Measurements from ENCODE around the gene S100A9.
"Not testable (repeated sequence)": the region's sequence is repeated elsewhere in the genome, so short reads cannot be mapped to it uniquely, and the experiment has no call there.

Gene S100A9

GRCh38 chr1:153357853-153358690, at the start of gene S100A9:
S100A9 (plus strand) TSS chr1:153357854; CDS start chr1:153358284, 430 bp downstream.
- Histone ChIP-seq H3K4me1 (ENCODE audit: control insufficient read depth, insufficient read depth, low read length) (no peaks in the 10 kb centered on the region), H3K36me3 (ENCODE audit: control insufficient read depth, insufficient read depth, low read length) (no peaks in the 10 kb centered on the region), H3K9me3 (ENCODE audit: control insufficient read depth, low read length) (no peaks in the 10 kb centered on the region), H3K4me3 (ENCODE audit: low read length) (no peak within 1 kb of the TSS), H3K9ac (ENCODE audit: low read length) (no peak within 1 kb of the TSS), H3K27me3 (ENCODE audit: control insufficient read depth, insufficient read depth, low read length) (no peaks in the 10 kb centered on the region)

GRCh38 chr1:153308540-153308939, 49.1 kb upstream of the S100A9 start:
- Histone ChIP-seq H3K4me3 (ENCODE audit: low read length) (no peak overlapping the region), H3K9me3 (ENCODE audit: control insufficient read depth, low read length) (no peaks in the 10 kb centered on the region)

DNA sequence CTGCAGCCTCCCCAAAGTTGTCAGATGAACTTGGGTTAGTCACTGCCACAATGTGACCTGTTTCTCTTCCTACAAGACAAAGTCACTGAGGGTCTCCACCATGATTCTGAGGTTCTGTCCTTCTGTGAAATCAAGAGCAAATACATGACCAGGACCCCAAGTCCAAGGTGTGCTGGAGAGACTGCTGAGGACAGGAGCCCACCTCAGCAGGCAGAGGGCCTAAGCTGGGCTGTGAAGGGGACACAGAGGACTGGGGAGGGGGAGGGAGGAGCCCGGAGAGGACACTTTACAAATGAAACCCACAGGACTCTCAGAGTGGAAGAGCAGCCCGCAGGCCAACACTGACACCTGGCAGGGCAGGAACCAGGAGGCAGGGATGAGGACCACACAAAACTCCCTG, 48.2 kb upstream of the S100A9 start:
- H3K4me1 ChIP-seq (ENCODE audit: control insufficient read depth, insufficient read depth, low read length) = peaks cover 4% of the 10 kb centered on the region
- H3K9ac ChIP-seq (ENCODE audit: low read length) = no peak overlapping the region
- no peak overlapping the region for H3K4me3 ChIP-seq (ENCODE audit: low read length)
- H3K36me3 ChIP-seq (ENCODE audit: control insufficient read depth, insufficient read depth, low read length) = no peaks in the 10 kb centered on the region
- peaks cover 3% of the 10 kb centered on the region for H3K27me3 ChIP-seq (ENCODE audit: control insufficient read depth, insufficient read depth, low read length)
- no peaks in the 10 kb centered on the region for H3K9me3 ChIP-seq (ENCODE audit: control insufficient read depth, low read length)

More at GRCh38 chr1:153308540-153308939, 49.1 kb upstream of the S100A9 start:
- Histone ChIP-seq H3K9ac (ENCODE audit: low read length) (no peak overlapping the region), H3K36me3 (ENCODE audit: control insufficient read depth, insufficient read depth, low read length) (no peaks in the 10 kb centered on the region), H3K4me1 (ENCODE audit: control insufficient read depth, insufficient read depth, low read length) (peaks cover 4% of the 10 kb centered on the region), H3K27me3 (ENCODE audit: control insufficient read depth, insufficient read depth, low read length) (peaks cover 3% of the 10 kb centered on the region)

- H3K4me3 ChIP-seq (ENCODE audit: low read length) = no peak overlapping the region
- no peaks in the 10 kb centered on the region for H3K36me3 ChIP-seq (ENCODE audit: control insufficient read depth, insufficient read depth, low read length)
- H3K9me3 ChIP-seq (ENCODE audit: control insufficient read depth, low read length) = no peaks in the 10 kb centered on the region
- no peak overlapping the region for H3K9ac ChIP-seq (ENCODE audit: low read length)
- H3K4me1 ChIP-seq (ENCODE audit: control insufficient read depth, insufficient read depth, low read length) = peaks cover 4% of the 10 kb centered on the region
- H3K27me3 ChIP-seq (ENCODE audit: control insufficient read depth, insufficient read depth, low read length) = peaks cover 3% of the 10 kb centered on the region
Observed at GRCh38 chr1:153310526-153310925, 47.1 kb upstream of the S100A9 start.

DNA sequence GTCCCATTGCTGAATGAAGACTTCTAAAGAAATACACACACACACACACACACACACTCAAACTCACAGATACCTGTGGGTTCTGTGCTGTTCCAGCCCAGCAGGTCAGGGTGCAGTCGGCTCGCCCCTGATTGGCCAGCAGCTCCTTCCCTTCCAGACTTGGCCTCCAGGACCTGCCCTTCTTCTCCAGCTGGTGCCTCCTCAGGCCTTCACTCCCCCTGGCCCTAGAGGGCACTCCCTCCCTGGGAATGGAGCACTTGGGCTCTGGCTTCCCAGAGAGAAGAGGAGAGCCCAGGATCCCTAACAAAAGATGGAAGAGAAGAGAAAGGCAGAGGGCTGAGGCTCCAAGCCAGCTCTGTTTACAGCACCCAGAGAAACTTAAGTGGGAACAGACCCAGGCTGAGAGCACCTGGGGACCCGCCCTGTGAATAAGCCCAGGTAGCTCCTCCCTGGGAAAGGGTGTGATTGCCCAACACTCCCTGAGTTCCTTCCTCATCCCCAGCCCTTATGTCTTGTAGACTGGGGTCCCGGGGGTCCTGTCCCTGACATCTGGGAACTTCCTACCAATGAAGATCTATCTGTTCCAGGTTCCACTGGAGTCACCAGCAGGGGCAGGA, 45.0 kb upstream of the S100A9 start, which contains the start of gene PGLYRP3:
Gene PGLYRP3 (minus strand): TSS at position 383 of the 617 bp plus-strand sequence. CDS start 2,287 bp downstream, outside the sequence.
- Histone ChIP-seq H3K36me3 (ENCODE audit: control insufficient read depth, insufficient read depth, low read length) (no peaks in the 10 kb centered on the region), H3K4me1 (ENCODE audit: control insufficient read depth, insufficient read depth, low read length) (peaks cover 4% of the 10 kb centered on the region), H3K9me3 (ENCODE audit: control insufficient read depth, low read length) (no peaks in the 10 kb centered on the region), H3K27me3 (ENCODE audit: control insufficient read depth, insufficient read depth, low read length) (no peaks in the 10 kb centered on the region), H3K4me3 (ENCODE audit: low read length) (no peak within 1 kb of the TSS), H3K9ac (ENCODE audit: low read length) (no peak within 1 kb of the TSS)

- Histone ChIP-seq H3K36me3 (ENCODE audit: control insufficient read depth, insufficient read depth, low read length) (no peaks in the 10 kb centered on the region), H3K9ac (ENCODE audit: low read length) (no peak overlapping the region), H3K4me3 (ENCODE audit: low read length) (no peak overlapping the region), H3K27me3 (ENCODE audit: control insufficient read depth, insufficient read depth, low read length) (no peaks in the 10 kb centered on the region), H3K9me3 (ENCODE audit: control insufficient read depth, low read length) (no peaks in the 10 kb centered on the region), H3K4me1 (ENCODE audit: control insufficient read depth, insufficient read depth, low read length) (peaks cover 4% of the 10 kb centered on the region)
Observed at GRCh38 chr1:153313288-153313687, 44.4 kb upstream of the S100A9 start.

DNA sequence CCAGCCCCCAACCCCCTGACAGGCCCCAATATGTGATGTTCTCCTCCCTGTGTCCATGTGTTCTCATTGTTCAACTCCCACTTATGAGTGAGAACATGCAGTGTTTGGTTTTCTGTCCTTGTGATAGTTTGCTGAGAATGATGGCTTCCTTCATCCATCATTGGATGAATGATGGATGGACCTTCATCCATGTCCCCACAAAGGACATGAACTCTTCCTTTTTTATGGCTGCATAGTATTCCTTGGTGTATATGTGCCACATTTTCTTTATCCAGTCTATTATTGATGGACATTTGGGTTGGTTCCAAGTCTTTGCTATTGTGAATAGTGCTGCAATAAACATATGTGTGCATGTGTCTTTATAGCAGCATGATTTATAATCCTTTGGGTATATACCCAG, 43.3 kb upstream of the S100A9 start:
- H3K9ac ChIP-seq (ENCODE audit: low read length); H3K4me3 ChIP-seq (ENCODE audit: low read length); H3K9me3 ChIP-seq (ENCODE audit: control insufficient read depth, low read length); H3K36me3 ChIP-seq (ENCODE audit: control insufficient read depth, insufficient read depth, low read length); H3K4me1 ChIP-seq (ENCODE audit: control insufficient read depth, insufficient read depth, low read length); H3K27me3 ChIP-seq (ENCODE audit: control insufficient read depth, insufficient read depth, low read length): not testable (repeated sequence)

GRCh38 chr1:153316013-153316412, 41.6 kb upstream of the S100A9 start:
- not testable (repeated sequence) for H3K27me3 ChIP-seq (ENCODE audit: control insufficient read depth, insufficient read depth, low read length); H3K9me3 ChIP-seq (ENCODE audit: control insufficient read depth, low read length); H3K4me1 ChIP-seq (ENCODE audit: control insufficient read depth, insufficient read depth, low read length); H3K4me3 ChIP-seq (ENCODE audit: low read length); H3K9ac ChIP-seq (ENCODE audit: low read length); H3K36me3 ChIP-seq (ENCODE audit: control insufficient read depth, insufficient read depth, low read length)

GRCh38 chr1:153318145-153318544, 39.5 kb upstream of the S100A9 start:
- not testable (repeated sequence) for H3K36me3 ChIP-seq (ENCODE audit: control insufficient read depth, insufficient read depth, low read length); H3K9ac ChIP-seq (ENCODE audit: low read length); H3K9me3 ChIP-seq (ENCODE audit: control insufficient read depth, low read length); H3K4me3 ChIP-seq (ENCODE audit: low read length); H3K27me3 ChIP-seq (ENCODE audit: control insufficient read depth, insufficient read depth, low read length); H3K4me1 ChIP-seq (ENCODE audit: control insufficient read depth, insufficient read depth, low read length)

GRCh38 chr1:153322568-153322967, 35.1 kb upstream of the S100A9 start:
- no peaks in the 10 kb centered on the region for H3K4me1 ChIP-seq (ENCODE audit: control insufficient read depth, insufficient read depth, low read length)
- no peaks in the 10 kb centered on the region for H3K9me3 ChIP-seq (ENCODE audit: control insufficient read depth, low read length)
- no peak overlapping the region for H3K4me3 ChIP-seq (ENCODE audit: low read length)
- H3K9ac ChIP-seq (ENCODE audit: low read length) = no peak overlapping the region
- no peaks in the 10 kb centered on the region for H3K36me3 ChIP-seq (ENCODE audit: control insufficient read depth, insufficient read depth, low read length)
- no peaks in the 10 kb centered on the region for H3K27me3 ChIP-seq (ENCODE audit: control insufficient read depth, insufficient read depth, low read length)

GRCh38 chr1:153324912-153325311, 32.7 kb upstream of the S100A9 start:
- Histone ChIP-seq H3K27me3 (ENCODE audit: control insufficient read depth, insufficient read depth, low read length) (no peaks in the 10 kb centered on the region), H3K9me3 (ENCODE audit: control insufficient read depth, low read length) (no peaks in the 10 kb centered on the region), H3K36me3 (ENCODE audit: control insufficient read depth, insufficient read depth, low read length) (no peaks in the 10 kb centered on the region), H3K9ac (ENCODE audit: low read length) (no peak overlapping the region), H3K4me1 (ENCODE audit: control insufficient read depth, insufficient read depth, low read length) (no peaks in the 10 kb centered on the region), H3K4me3 (ENCODE audit: low read length) (no peak overlapping the region)

DNA sequence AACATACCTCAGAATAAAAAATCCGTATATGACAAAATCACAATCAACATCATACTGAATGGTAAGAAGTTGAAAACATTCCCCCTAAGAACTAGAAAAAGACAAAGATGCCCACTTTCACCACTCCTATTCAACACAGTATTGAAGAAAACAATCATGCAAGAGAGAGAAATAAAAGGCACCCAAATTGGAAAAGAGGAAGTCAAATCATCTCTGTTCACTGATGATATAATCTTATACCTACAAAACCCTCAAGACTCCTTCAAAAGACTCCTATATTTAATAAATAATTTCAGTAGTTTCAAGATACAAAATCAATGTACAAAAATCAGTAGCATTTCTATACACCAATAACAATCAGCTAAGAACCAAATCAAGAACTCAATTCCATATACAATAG, 23.8 kb upstream of the S100A9 start:
- Histone ChIP-seq H3K36me3 (ENCODE audit: control insufficient read depth, insufficient read depth, low read length) (no peaks in the 10 kb centered on the region), H3K9me3 (ENCODE audit: control insufficient read depth, low read length) (no peaks in the 10 kb centered on the region), H3K9ac (ENCODE audit: low read length) (no peak overlapping the region), H3K4me1 (ENCODE audit: control insufficient read depth, insufficient read depth, low read length) (no peaks in the 10 kb centered on the region), H3K4me3 (ENCODE audit: low read length) (no peak overlapping the region), H3K27me3 (ENCODE audit: control insufficient read depth, insufficient read depth, low read length) (peaks cover 8% of the 10 kb centered on the region)

Data from mucosa of stomach (tissue), 1 donor.